ENCODE measurements around the gene CATSPERD. TPM values are rescaled to one million over a fixed set of nuclear protein-coding genes. Genes with fewer than 3 reads are reported as not detected.

Gene CATSPERD
- total RNA-seq, 2 donors from 2014 or later: 0.41 TPM; not detected in 1

- H3K27me3 ChIP-seq (replicated peaks; ENCODE audit: insufficient read depth): no peaks in the 10 kb centered on the region
- H3K36me3 ChIP-seq: peaks cover 7% of the 10 kb centered on the region
- no peak for TF ChIP-seq CTCF (IDR thresholded peaks at IDR 0.05)
- H3K27ac ChIP-seq: no peak overlapping the region
- no peaks in the 10 kb centered on the region for H3K9me3 ChIP-seq
- DNase-seq (ENCODE audit: low spot score) (no peak), ATAC-seq (ENCODE audit: insufficient number of reproducible peaks, low FRiP score, low read depth) (no peak)
- peaks cover 8 to 10% of the 10 kb centered on the region in 2 donors for H3K4me1 ChIP-seq (ENCODE audit: control insufficient read depth in 1 of 2, low read depth in 2 of 2)
- H3K4me3 ChIP-seq: no peak overlapping the region
Measured at GRCh38 chr19:5674714-5675113, 45.7 kb upstream of the CATSPERD start.

- Histone ChIP-seq H3K27ac (no peak overlapping the region), H3K27me3 (replicated peaks; ENCODE audit: insufficient read depth) (no peaks in the 10 kb centered on the region), H3K4me3 (no peak overlapping the region), H3K4me1 (ENCODE audit: control insufficient read depth in 1 of 2, low read depth in 2 of 2) (peaks cover 8 to 16% of the 10 kb centered on the region in 2 donors), H3K9me3 (no peaks in the 10 kb centered on the region), H3K36me3 (peaks cover 5% of the 10 kb centered on the region)
- ATAC-seq (ENCODE audit: insufficient number of reproducible peaks, low FRiP score, low read depth): no peak
- no peak for TF ChIP-seq CTCF (IDR thresholded peaks at IDR 0.05)
- no peak for DNase-seq (ENCODE audit: low spot score)
Measured at GRCh38 chr19:5676105-5676771, 44.2 kb upstream of the CATSPERD start.

GRCh38 chr19:5676772-5677105, 43.7 kb upstream of the CATSPERD start:
- Histone ChIP-seq H3K27ac (no peak overlapping the region), H3K36me3 (peaks cover 5% of the 10 kb centered on the region), H3K9me3 (no peaks in the 10 kb centered on the region), H3K4me3 (no peak overlapping the region), H3K27me3 (replicated peaks; ENCODE audit: insufficient read depth) (no peaks in the 10 kb centered on the region), H3K4me1 (ENCODE audit: control insufficient read depth in 1 of 2, low read depth in 2 of 2) (peaks cover 8 to 18% of the 10 kb centered on the region in 2 donors)
- no peak for TF ChIP-seq CTCF (IDR thresholded peaks at IDR 0.05)
- ATAC-seq (ENCODE audit: insufficient number of reproducible peaks, low FRiP score, low read depth): no peak
- no peak for DNase-seq (ENCODE audit: low spot score)

GRCh38 chr19:5677136-5677535, 43.3 kb upstream of the CATSPERD start:
- no peaks in the 10 kb centered on the region for H3K27me3 ChIP-seq (replicated peaks; ENCODE audit: insufficient read depth)
- TF ChIP-seq CTCF (IDR thresholded peaks at IDR 0.05): no peak
- H3K36me3 ChIP-seq: peaks cover 5% of the 10 kb centered on the region
- no peak for DNase-seq (ENCODE audit: low spot score)
- H3K9me3 ChIP-seq: no peaks in the 10 kb centered on the region
- H3K27ac ChIP-seq: no peak overlapping the region
- ATAC-seq (ENCODE audit: insufficient number of reproducible peaks, low FRiP score, low read depth): no peak
- H3K4me1 ChIP-seq (ENCODE audit: control insufficient read depth in 1 of 2, low read depth in 2 of 2): peaks cover 8 to 18% of the 10 kb centered on the region in 2 donors
- H3K4me3 ChIP-seq: no peak overlapping the region

- no peak for TF ChIP-seq CTCF (IDR thresholded peaks at IDR 0.05)
Measured at GRCh38 chr19:5677580-5677979, 42.9 kb upstream of the CATSPERD start.

More at GRCh38 chr19:5677580-5677979, 42.9 kb upstream of the CATSPERD start:
- no peaks in the 10 kb centered on the region for H3K9me3 ChIP-seq
- no peak overlapping the region for H3K27ac ChIP-seq
- H3K36me3 ChIP-seq: peaks cover 5% of the 10 kb centered on the region
- ATAC-seq (ENCODE audit: insufficient number of reproducible peaks, low FRiP score, low read depth): no peak
- H3K4me3 ChIP-seq: no peak overlapping the region
- no peak for DNase-seq (ENCODE audit: low spot score)
- H3K4me1 ChIP-seq (ENCODE audit: control insufficient read depth in 1 of 2, low read depth in 2 of 2): peaks cover 8 to 18% of the 10 kb centered on the region in 2 donors
- no peaks in the 10 kb centered on the region for H3K27me3 ChIP-seq (replicated peaks; ENCODE audit: insufficient read depth)

Data from thoracic aorta (tissue), 2 donors.